HG03521 (cell line): ENCODE data around the gene ACVRL1.
"Not testable (repeated sequence)": the region's sequence is repeated elsewhere in the genome, so short reads cannot be mapped to it uniquely, and the experiment has no call there.

Source experiments
- ATAC-seq: cut with Tn5 transposase; IDR thresholded peaks from one replicate; pipeline ENCODE4 v1.9.1; 2021; ENCODE audit warnings: mild to moderate bottlenecking, moderate library complexity; ENCODE audit not compliant: unreplicated experiment

ACVRL1 gene

DNA sequence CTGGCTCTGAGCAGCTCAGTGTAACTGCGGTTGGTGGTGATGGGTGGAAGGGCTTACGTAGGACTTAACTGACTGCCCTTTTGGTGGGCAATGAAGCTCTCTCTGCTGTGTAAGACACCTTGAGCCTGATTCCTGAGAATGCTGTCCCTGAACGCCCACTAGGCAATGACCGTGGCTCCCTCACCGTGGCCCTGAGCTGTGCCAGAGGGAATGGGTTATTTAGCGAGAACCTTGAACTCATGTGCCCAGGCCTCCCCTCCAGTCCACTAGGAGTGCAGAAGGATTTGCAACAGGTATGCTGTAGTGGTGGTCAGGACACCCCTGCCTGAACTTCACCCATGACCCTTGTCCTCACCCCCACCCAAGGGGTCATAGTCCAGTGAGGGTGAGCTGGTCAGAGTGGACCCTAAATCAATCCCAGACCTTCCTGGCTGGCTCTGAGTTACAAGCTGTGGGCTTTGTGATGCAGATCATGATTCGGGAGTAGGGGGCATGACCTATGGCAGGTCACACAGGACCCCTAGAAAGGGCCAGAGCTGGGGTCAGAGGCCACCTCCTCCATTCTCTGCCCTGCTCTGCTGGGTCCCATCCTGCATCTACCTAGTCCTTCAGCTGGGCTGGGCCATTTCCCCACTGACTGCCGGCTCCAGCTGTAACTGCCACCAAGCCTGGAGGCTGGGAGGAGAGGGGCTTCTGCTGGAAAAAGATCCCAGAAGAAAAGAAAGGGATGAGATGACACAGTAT is 33.9 kb upstream of the ACVRL1 start:
- no peak for ATAC-seq

- no peak for ATAC-seq
These were observed 33.3 kb upstream of the ACVRL1 start for GRCh38 chr12:51874000-51874399.

GRCh38 chr12:51874486-51874885 is 32.8 kb upstream of the ACVRL1 start:
- ATAC-seq = no peak

DNA sequence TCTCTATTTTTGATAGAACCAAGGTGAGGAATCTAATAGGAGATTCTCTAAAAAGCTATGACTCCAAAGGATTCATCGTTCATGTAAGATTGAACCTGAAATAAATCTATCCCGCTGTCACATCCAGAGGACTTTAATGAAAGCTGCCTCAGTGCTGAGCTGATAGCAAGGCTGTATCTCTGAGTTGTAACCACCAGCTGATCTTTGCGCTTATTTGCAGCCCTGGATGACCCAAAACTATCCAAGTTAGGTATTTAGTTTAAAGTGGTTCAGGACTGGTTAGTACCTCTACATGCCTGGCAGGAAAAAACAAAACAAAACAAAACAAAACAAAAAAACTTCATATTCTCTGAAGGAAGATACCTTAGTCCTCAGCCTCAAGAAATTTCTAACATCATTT is 28.2 kb upstream of the ACVRL1 start:
- no peak for ATAC-seq

- no peak for ATAC-seq
These were observed 24.0 kb upstream of the ACVRL1 start for GRCh38 chr12:51883295-51883694.

DNA sequence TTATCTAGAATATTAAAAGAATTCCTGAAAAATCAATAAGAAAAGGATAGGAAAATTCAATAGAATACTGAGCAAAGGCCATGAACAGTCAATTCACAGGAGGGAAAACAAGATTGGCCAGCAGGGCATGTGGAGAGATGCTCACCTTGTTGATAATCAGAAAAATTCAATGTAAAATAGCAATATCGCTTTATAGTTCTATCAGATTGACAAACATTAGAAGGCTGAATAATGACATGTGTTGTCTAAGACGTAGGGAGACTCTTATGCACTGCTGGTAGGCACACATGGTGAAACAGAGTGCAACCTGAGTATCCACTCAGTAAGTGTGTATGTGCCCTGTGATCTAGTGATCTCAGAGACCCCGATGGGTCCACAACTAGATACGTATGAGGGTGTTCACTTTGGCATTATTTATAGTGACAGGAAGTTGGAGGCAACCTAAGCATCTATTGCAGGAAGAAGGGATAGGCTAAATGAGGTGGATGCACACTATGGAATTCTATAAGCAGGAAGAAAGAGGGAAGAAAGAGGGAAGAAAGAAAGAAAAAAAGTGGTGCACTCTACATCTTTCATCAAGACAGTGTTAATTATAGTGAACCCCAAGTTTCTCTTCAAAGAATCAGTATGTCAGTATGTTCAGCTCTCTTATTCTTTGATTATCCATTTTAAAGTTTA is 23.2 kb upstream of the ACVRL1 start:
- ATAC-seq = no peak

GRCh38 chr12:51884676-51885229 is 22.6 kb upstream of the ACVRL1 start:
- ATAC-seq = no peak

- not testable (repeated sequence) for ATAC-seq
These were observed 21.8 kb upstream of the ACVRL1 start for GRCh38 chr12:51885294-51886020.

DNA sequence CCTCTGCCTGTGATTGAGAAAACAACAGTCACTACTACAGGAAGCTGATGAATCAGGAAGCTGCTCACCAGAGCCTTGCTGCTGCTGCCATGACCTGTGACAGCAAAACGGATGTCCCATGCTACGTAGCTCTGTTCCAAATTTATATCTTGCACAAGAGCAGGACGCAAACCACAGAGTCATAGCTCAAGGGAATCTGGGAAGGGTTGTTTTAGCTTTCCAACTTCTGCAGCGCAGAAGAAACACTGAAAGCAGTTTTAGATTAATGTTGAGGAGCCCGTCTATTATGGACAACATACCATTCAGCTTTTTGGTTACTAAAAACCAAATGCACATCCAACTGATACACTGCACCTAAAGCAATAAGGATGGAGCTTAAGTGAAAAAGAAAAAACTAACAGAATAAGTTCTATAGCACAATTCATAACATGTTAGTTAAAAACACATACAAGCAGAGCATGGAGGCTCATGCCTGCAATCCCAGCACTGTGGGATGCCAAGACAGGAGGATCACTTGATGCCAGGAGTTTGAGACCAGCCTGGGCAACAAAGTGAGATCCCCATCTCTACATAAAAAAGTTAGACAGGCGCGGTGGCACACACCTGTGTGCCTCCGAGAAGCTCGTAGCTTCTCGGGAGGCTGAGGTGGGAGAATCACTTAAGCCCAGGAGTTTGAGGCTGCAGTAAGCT is 21.1 kb upstream of the ACVRL1 start:
- no peak for ATAC-seq

DNA sequence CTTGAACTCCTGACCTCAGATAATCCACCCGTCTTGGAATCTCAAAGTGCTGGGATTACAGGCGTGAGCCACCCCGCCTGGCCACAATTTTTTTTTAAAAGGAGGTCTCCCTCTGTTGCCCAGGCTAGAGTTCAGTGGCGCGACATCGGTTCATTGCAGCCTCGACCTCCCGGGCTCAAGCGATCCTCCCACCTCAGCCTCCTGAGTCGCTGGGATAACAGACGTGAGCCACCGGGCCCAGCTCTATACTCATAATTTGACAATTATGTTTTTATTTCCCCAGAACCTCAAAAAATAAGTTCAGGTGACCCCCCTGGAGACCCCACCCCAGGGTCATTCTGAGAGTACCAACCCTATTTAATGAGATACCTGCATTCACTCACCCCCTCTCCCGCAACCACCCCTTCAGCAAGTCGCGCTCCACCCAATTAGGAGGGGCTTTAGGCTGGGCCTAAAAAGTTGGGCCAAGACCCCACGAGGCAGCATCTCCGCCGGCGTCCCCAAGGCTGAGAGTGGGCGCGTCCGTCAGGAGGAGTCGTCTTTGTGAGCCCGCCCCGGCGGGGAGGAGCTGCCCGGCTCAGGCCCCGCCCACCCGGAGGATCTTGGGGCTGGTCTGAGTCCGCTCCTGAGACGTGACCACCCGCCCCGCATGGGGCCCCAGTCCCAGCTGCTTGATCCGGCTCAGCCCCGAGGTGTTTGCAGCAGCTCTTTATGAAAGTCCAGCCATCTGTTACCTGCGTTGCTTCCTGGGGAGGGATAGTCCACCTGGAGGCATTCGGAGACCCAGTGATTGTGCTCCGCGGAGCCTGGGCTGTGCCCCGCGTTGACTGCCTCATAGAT is 19.6 kb upstream of the ACVRL1 start, which contains the start of gene ANKRD33:
ANKRD33 (plus strand) TSS at position 628 of the 840 bp plus-strand sequence; CDS start at position 712, 84 bp downstream.
- no peak for ATAC-seq

DNA sequence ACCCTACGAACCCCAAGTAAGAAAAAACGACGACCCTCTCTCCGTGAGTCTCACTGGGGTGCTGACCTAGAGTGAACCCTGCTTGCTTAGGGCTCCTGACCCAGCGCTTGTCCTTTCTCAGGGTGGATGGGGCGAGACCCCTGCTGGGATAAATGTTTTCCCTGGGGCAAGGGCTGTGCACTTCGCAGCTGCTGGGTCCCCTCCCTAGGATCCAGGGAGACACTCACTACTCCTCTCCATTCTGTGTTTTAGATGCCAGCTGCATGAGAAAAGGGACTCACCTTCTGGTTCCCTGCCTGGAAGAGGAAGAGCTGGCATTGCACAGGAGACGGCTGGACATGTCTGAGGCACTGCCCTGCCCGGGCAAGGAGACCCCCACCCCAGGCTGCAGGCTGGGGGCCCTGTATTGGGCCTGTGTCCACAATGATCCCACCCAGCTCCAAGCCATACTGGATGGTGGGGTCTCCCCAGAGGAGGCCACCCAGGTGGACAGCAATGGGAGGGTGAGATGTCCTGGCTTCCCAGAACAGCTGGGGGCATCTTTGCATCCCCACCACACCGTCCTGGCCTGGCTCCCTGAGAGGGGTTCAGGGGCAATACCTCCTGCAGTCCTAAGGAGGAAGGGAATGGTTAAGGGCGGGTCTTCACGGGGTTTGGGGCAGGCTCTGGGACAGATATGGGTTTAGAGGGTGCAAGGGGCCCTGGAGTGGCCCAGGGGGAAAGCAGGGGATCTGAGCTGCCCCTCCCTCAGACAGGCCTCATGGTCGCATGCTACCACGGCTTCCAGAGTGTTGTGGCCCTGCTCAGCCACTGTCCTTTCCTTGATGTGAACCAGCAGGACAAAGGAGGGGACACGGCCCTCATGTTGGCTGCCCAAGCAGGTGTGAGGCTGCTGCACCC is 18.7 kb upstream of the ACVRL1 start:
- no peak for ATAC-seq

- no peak for ATAC-seq
These were observed 17.8 kb upstream of the ACVRL1 start for GRCh38 chr12:51889216-51890132.

GRCh38 chr12:51890133-51890464 is 17.2 kb upstream of the ACVRL1 start:
- ATAC-seq = no peak

GRCh38 chr12:51890511-51891171 is 16.7 kb upstream of the ACVRL1 start:
- no peak for ATAC-seq

- ATAC-seq = no peak
These were observed 15.5 kb upstream of the ACVRL1 start for GRCh38 chr12:51891843-51892242.

GRCh38 chr12:51893786-51894185 is 13.5 kb upstream of the ACVRL1 start:
- no peak for ATAC-seq

DNA sequence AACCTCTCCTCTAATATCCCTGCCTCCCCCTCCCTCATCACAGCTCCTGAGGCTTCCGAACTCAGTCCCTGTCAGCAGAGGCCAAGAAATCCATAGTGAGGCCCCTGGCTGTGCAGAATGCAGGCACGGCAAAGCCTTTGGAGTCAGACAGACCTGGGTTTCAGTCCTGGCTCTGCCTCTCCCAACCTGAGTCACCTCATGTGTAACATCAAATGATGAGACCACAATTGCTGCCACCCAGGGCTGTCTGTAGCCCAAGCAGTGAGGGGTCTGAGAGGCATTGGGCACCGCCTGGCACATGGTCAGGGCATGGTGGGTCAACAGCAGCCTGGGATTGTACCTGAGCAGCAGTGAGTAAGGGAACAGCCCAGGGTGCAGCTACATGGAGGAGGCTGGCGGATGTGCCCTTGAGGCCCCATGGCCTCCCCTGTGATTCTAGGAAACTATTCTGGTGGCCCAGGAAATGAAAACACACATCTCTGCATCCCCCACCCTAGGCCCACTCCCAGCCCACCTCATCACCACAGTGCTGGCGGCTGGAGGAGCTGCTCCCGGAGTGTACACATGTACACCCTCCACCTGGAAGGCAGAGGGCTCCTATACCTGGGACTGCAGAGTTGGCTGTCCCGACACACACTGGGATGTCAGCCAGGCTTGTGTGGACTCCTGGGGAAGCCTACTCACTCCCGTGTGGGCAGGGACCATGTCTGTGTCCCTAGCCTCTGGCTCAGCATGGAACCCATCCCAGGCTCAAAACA is 11.7 kb upstream of the ACVRL1 start:
- no peak for ATAC-seq
